Fibroblast of pulmonary artery (primary cell): Measurements from ENCODE around the gene GABRE.
A peak's percentile ranks its signal among the peaks of the same experiment; 100 is the strongest.

Source experiments
- DNase-seq: peaks from one replicate; pipeline ENCODE4 v3.0.0-alpha.2; 2010; ENCODE audit warnings: low read depth
- H3K4me3 ChIP-seq: replicated peaks from 2 replicates; pipeline ENCODE4 v1.5.1; 2011; ENCODE audit warnings: low read depth, mild to moderate bottlenecking, control low read depth, low read length, moderate library complexity
- CTCF ChIP-seq: IDR thresholded peaks from 2 replicates; pipeline ENCODE4 v1.5.1; 2011; ENCODE audit warnings: mild to moderate bottlenecking, control low read depth, low read length, inconsistent platforms; ENCODE audit errors: missing control alignments

Gene GABRE, protein sequence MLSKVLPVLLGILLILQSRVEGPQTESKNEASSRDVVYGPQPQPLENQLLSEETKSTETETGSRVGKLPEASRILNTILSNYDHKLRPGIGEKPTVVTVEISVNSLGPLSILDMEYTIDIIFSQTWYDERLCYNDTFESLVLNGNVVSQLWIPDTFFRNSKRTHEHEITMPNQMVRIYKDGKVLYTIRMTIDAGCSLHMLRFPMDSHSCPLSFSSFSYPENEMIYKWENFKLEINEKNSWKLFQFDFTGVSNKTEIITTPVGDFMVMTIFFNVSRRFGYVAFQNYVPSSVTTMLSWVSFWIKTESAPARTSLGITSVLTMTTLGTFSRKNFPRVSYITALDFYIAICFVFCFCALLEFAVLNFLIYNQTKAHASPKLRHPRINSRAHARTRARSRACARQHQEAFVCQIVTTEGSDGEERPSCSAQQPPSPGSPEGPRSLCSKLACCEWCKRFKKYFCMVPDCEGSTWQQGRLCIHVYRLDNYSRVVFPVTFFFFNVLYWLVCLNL

GRCh38 chrX:151974336-151975227 lies at the start of gene GABRE:
Gene GABRE, minus strand, starts transcription at chrX:151974676. Its CDS starts 51 bp downstream, at chrX:151974625.
- H3K4me3 ChIP-seq = peak within 1 kb of the TSS; percentile 64
- DNase-seq = no peak
- no peak for TF ChIP-seq CTCF

GRCh38 chrX:152020888-152021287 lies 46.4 kb upstream of the GABRE start:
- TF ChIP-seq CTCF = no peak
- no peak overlapping the region for H3K4me3 ChIP-seq
- no peak for DNase-seq

GRCh38 chrX:151999813-152000212 lies 25.3 kb upstream of the GABRE start:
- no peak overlapping the region for H3K4me3 ChIP-seq
- no peak for TF ChIP-seq CTCF
- no peak for DNase-seq

GRCh38 chrX:151997539-151997938 lies 23.1 kb upstream of the GABRE start:
- no peak overlapping the region for H3K4me3 ChIP-seq
- no peak for TF ChIP-seq CTCF
- no peak for DNase-seq

- TF ChIP-seq CTCF = no peak
- DNase-seq = no peak
- H3K4me3 ChIP-seq = no peak overlapping the region
Measured at GRCh38 chrX:151996347-151996746, 21.9 kb upstream of the GABRE start.

DNA sequence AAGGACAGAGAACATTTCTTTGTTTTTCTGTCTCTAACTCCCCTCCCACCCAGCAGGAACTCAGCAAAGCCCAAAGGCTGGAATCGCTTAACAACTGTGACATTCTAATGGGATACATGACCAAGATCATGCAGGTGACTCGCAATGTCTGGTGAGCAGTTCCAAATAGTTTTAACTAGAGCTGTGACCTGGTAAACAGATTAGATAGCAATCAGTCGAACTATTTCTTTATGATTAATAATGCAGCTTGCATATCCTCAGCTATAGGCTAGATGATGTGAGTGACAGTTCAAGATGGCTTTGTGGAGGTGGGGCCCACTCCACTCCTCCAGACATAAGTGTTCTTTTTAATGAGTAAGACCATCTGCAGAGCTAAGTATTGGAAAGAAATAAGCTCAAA lies 20.0 kb upstream of the GABRE start:
- no peak overlapping the region for H3K4me3 ChIP-seq
- TF ChIP-seq CTCF = no peak
- no peak for DNase-seq
